ENCODE measurements around the gene OGFOD3.

The OGFOD3 gene

DNA sequence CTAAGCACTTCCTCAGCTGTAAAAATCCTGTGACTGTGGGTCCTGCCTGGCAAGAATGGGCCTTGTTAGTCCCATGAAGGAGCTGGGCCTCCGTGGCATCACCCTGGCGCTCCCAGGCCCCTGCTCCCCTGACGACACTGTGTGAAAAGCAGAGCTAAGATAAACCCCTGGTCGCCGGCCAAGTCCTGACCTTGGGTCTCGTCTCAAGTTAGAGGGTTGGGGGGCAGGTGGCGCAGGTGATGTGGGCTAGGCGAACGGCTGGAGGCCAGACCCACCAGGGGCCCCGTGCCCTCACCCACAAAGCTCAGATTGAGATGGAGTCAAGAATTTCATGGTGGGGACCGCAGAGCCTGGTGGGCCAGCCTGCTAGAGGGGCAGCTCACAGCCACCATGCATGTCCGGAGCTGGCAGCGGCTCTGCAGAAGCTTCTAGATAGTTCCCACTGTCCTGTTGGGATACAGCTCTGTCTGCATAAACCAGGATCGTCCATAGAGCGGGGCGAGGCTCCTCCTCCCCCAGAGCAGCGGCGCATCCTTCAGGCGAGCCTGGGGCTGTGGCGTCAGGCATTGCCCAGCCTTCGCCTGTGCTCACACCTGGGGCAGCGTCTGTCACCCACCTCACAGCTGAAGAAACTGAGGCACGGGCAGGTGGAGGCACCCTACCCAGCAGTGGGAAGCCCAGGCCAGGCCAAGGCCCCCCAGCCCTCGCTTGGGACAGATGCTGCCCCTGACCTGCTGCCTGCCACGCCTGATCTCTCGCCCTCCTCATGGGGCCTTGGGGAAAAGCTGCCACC, 20.2 kb upstream of the OGFOD3 start:
- Histone ChIP-seq H3K4me3 (ENCODE audit: low read length) (no peak overlapping the region), H3K9me3 (ENCODE audit: control insufficient read depth, low read depth, low read length) (no peaks in the 10 kb centered on the region), H3K36me3 (ENCODE audit: control insufficient read depth, low read depth, low read length) (peaks cover 6% of the 10 kb centered on the region), H3K27ac (ENCODE audit: low read length) (no peak overlapping the region), H3K4me1 (ENCODE audit: control insufficient read depth, low read depth, low read length) (no peaks in the 10 kb centered on the region), H3K27me3 (ENCODE audit: control insufficient read depth, insufficient read depth, low read length) (no peaks in the 10 kb centered on the region), H3K9ac (ENCODE audit: low read length) (no peak overlapping the region)

DNA sequence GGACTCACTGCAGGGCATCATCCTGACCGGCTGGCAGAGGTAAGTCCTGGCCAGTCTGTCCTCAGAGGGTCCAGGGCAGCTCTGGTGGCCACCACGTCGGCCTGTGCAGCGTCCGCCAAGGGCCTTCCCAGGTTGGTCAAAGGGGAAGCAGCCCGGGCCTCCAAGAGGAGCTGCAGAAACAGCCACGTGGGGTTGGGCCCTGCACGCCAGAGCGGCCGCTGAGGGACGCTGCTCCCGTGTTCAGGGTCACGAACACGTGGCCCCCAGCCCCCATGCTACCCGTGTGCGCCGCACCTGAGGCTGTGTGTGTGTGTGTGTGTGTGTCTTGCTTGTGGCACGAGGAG, 18.9 kb upstream of the OGFOD3 start:
- Histone ChIP-seq H3K27ac (ENCODE audit: low read length) (no peak overlapping the region), H3K9ac (ENCODE audit: low read length) (no peak overlapping the region), H3K4me3 (ENCODE audit: low read length) (no peak overlapping the region), H3K4me1 (ENCODE audit: control insufficient read depth, low read depth, low read length) (no peaks in the 10 kb centered on the region), H3K36me3 (ENCODE audit: control insufficient read depth, low read depth, low read length) (peaks cover 6% of the 10 kb centered on the region), H3K9me3 (ENCODE audit: control insufficient read depth, low read depth, low read length) (no peaks in the 10 kb centered on the region), H3K27me3 (ENCODE audit: control insufficient read depth, insufficient read depth, low read length) (no peaks in the 10 kb centered on the region)

- no peak overlapping the region for H3K27ac ChIP-seq (ENCODE audit: low read length)
- H3K9ac ChIP-seq (ENCODE audit: low read length), result no peak overlapping the region
- H3K4me1 ChIP-seq (ENCODE audit: control insufficient read depth, low read depth, low read length), result no peaks in the 10 kb centered on the region
- peaks cover 6% of the 10 kb centered on the region for H3K36me3 ChIP-seq (ENCODE audit: control insufficient read depth, low read depth, low read length)
- H3K4me3 ChIP-seq (ENCODE audit: low read length), result no peak overlapping the region
- no peaks in the 10 kb centered on the region for H3K9me3 ChIP-seq (ENCODE audit: control insufficient read depth, low read depth, low read length)
- H3K27me3 ChIP-seq (ENCODE audit: control insufficient read depth, insufficient read depth, low read length), result no peaks in the 10 kb centered on the region
These were observed 18.4 kb upstream of the OGFOD3 start for GRCh38 chr17:82436601-82437324.

DNA sequence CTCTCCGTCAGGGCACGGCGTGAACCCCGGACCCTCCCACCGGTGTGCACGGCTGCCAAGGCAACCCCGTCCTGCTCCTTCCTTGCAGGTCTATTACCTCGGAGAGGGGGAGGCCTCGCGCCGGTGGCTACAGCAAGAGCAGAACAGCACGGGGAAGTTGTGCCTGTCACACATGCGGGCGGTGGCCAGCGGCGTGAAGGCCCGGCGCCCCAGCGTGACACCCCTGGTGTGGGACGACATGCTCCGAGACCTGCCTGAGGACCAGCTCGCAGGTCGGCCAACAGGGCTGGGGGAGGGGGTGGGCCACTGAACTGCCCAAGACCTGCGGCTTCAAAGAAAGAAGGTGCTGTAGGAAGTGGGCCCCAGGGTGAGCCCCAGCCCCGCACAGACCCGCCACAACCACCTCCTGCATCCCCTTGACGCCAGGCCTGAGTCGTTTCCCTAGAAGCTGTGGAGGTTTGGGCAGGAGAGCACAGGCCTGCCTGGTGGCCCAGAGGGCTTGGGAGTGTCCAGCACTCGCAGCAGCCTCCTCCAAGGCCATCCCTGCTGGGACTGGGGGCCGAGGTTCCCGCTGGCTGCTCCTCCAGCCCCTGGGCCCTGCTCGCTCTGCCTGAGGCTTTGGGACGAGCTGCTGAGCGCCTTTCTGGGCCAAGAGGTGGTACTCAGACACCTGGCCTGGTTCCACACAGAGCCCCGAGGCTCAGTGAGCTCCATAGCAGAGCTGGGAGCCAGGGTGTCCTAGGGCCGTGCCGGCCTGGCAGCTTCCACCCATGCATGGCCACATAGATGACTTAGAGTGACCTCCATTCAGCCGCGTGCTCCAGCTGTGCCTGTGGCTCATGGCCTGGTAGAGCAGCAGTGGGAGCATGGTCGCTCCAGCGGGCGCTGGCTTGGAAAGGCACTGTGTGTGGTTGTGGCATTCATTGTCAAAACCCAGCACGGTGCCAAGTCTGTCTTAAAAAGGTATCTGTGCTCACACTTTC, 17.5 kb upstream of the OGFOD3 start:
- H3K9ac ChIP-seq (ENCODE audit: low read length), result no peak overlapping the region
- H3K4me1 ChIP-seq (ENCODE audit: control insufficient read depth, low read depth, low read length), result no peaks in the 10 kb centered on the region
- H3K27me3 ChIP-seq (ENCODE audit: control insufficient read depth, insufficient read depth, low read length), result no peaks in the 10 kb centered on the region
- H3K27ac ChIP-seq (ENCODE audit: low read length), result no peak overlapping the region
- no peak overlapping the region for H3K4me3 ChIP-seq (ENCODE audit: low read length)
- H3K36me3 ChIP-seq (ENCODE audit: control insufficient read depth, low read depth, low read length), result peaks cover 6% of the 10 kb centered on the region
- no peaks in the 10 kb centered on the region for H3K9me3 ChIP-seq (ENCODE audit: control insufficient read depth, low read depth, low read length)

- no peak overlapping the region for H3K27ac ChIP-seq (ENCODE audit: low read length)
- H3K4me3 ChIP-seq (ENCODE audit: low read length), result no peak overlapping the region
- no peaks in the 10 kb centered on the region for H3K27me3 ChIP-seq (ENCODE audit: control insufficient read depth, insufficient read depth, low read length)
- no peaks in the 10 kb centered on the region for H3K9me3 ChIP-seq (ENCODE audit: control insufficient read depth, low read depth, low read length)
- H3K9ac ChIP-seq (ENCODE audit: low read length), result no peak overlapping the region
- peaks cover 6% of the 10 kb centered on the region for H3K36me3 ChIP-seq (ENCODE audit: control insufficient read depth, low read depth, low read length)
- H3K4me1 ChIP-seq (ENCODE audit: control insufficient read depth, low read depth, low read length), result no peaks in the 10 kb centered on the region
These were observed 16.7 kb upstream of the OGFOD3 start for GRCh38 chr17:82435103-82435502.

- Histone ChIP-seq H3K9me3 (ENCODE audit: control insufficient read depth, low read depth, low read length) (no peaks in the 10 kb centered on the region), H3K27me3 (ENCODE audit: control insufficient read depth, insufficient read depth, low read length) (no peaks in the 10 kb centered on the region), H3K9ac (ENCODE audit: low read length) (no peak overlapping the region), H3K4me3 (ENCODE audit: low read length) (no peak overlapping the region), H3K27ac (ENCODE audit: low read length) (no peak overlapping the region), H3K36me3 (ENCODE audit: control insufficient read depth, low read depth, low read length) (peaks cover 6% of the 10 kb centered on the region), H3K4me1 (ENCODE audit: control insufficient read depth, low read depth, low read length) (no peaks in the 10 kb centered on the region)
These were observed 15.8 kb upstream of the OGFOD3 start for GRCh38 chr17:82434216-82434565.

GRCh38 chr17:82433560-82434215, 15.3 kb upstream of the OGFOD3 start:
- Histone ChIP-seq H3K27ac (ENCODE audit: low read length) (no peak overlapping the region), H3K9me3 (ENCODE audit: control insufficient read depth, low read depth, low read length) (no peaks in the 10 kb centered on the region)

GRCh38 chr17:82432017-82432416, 13.6 kb upstream of the OGFOD3 start:
- no peaks in the 10 kb centered on the region for H3K4me1 ChIP-seq (ENCODE audit: control insufficient read depth, low read depth, low read length)
- no peak overlapping the region for H3K9ac ChIP-seq (ENCODE audit: low read length)
- H3K4me3 ChIP-seq (ENCODE audit: low read length), result no peak overlapping the region
- no peaks in the 10 kb centered on the region for H3K9me3 ChIP-seq (ENCODE audit: control insufficient read depth, low read depth, low read length)
- H3K27ac ChIP-seq (ENCODE audit: low read length), result no peak overlapping the region
- H3K27me3 ChIP-seq (ENCODE audit: control insufficient read depth, insufficient read depth, low read length), result no peaks in the 10 kb centered on the region
- peaks cover 6% of the 10 kb centered on the region for H3K36me3 ChIP-seq (ENCODE audit: control insufficient read depth, low read depth, low read length)

More at GRCh38 chr17:82433560-82434215, 15.3 kb upstream of the OGFOD3 start:
- Histone ChIP-seq H3K4me3 (ENCODE audit: low read length) (no peak overlapping the region), H3K4me1 (ENCODE audit: control insufficient read depth, low read depth, low read length) (no peaks in the 10 kb centered on the region), H3K27me3 (ENCODE audit: control insufficient read depth, insufficient read depth, low read length) (no peaks in the 10 kb centered on the region), H3K36me3 (ENCODE audit: control insufficient read depth, low read depth, low read length) (peaks cover 6% of the 10 kb centered on the region), H3K9ac (ENCODE audit: low read length) (no peak overlapping the region)

- Histone ChIP-seq H3K9ac (ENCODE audit: low read length) (no peak overlapping the region), H3K4me3 (ENCODE audit: low read length) (no peak overlapping the region), H3K9me3 (ENCODE audit: control insufficient read depth, low read depth, low read length) (no peaks in the 10 kb centered on the region), H3K27ac (ENCODE audit: low read length) (no peak overlapping the region), H3K36me3 (ENCODE audit: control insufficient read depth, low read depth, low read length) (no peaks in the 10 kb centered on the region), H3K4me1 (ENCODE audit: control insufficient read depth, low read depth, low read length) (no peaks in the 10 kb centered on the region), H3K27me3 (ENCODE audit: control insufficient read depth, insufficient read depth, low read length) (no peaks in the 10 kb centered on the region)
These were observed 11.4 kb upstream of the OGFOD3 start for GRCh38 chr17:82429824-82430223.

GRCh38 chr17:82428546-82428945, 10.2 kb upstream of the OGFOD3 start:
- H3K9ac ChIP-seq (ENCODE audit: low read length), result no peak overlapping the region
- H3K27me3 ChIP-seq (ENCODE audit: control insufficient read depth, insufficient read depth, low read length), result no peaks in the 10 kb centered on the region
- no peak overlapping the region for H3K27ac ChIP-seq (ENCODE audit: low read length)
- H3K9me3 ChIP-seq (ENCODE audit: control insufficient read depth, low read depth, low read length), result no peaks in the 10 kb centered on the region
- H3K36me3 ChIP-seq (ENCODE audit: control insufficient read depth, low read depth, low read length), result no peaks in the 10 kb centered on the region
- H3K4me1 ChIP-seq (ENCODE audit: control insufficient read depth, low read depth, low read length), result no peaks in the 10 kb centered on the region
- H3K4me3 ChIP-seq (ENCODE audit: low read length), result no peak overlapping the region

DNA sequence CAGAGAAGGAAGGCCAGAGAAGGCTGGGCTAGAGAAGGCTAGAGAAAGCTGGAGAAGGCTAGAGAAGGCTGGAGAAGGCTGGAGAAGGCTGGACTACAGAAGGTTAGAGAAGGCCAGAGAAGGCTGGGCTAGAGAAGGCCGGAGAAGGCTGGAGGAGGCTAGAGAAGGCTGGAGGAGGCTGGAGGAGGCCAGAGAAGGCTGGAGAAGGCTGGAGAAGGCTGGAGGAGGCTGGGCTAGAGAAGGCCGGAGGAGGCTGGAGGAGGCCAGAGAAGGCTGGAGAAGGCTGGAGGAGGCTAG, 6.4 kb upstream of the OGFOD3 start:
- Histone ChIP-seq H3K27ac (ENCODE audit: low read length) (no peak overlapping the region), H3K9ac (ENCODE audit: low read length) (no peak overlapping the region), H3K27me3 (ENCODE audit: control insufficient read depth, insufficient read depth, low read length) (no peaks in the 10 kb centered on the region), H3K4me1 (ENCODE audit: control insufficient read depth, low read depth, low read length) (no peaks in the 10 kb centered on the region), H3K4me3 (ENCODE audit: low read length) (no peak overlapping the region), H3K36me3 (ENCODE audit: control insufficient read depth, low read depth, low read length) (no peaks in the 10 kb centered on the region), H3K9me3 (ENCODE audit: control insufficient read depth, low read depth, low read length) (no peaks in the 10 kb centered on the region)
